ENCODE results near the gene EIF4E2.

EIF4E2 gene

DNA sequence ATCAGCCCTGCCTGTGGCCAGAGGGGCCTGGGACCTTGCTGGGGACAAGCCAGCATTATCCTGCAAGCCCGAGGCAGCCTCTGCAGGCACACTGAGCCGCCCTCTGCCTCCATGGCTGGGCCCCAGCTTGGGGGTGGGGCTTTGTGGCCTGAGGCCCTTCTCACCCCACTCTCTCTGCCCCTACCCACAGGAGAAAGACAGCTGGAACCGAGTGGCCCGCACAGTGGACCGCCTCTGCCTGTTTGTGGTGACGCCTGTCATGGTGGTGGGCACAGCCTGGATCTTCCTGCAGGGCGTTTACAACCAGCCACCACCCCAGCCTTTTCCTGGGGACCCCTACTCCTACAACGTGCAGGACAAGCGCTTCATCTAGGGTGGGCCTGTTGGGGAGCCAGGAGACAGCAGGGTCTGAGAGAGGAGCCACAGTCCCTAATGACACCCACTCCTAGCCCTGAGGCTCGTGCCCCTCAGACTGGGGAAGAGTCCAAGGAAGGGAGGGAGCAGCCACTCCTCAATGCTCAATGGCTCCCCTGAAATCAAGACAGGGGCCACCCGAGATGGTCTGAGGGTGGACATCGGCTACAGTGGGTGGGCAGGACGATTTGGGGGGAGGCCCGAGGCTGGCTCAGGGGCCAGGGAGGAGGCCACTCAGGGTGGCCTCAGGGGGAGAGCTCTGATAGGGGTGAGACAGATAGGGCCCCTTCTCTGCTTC lies 15.4 kb upstream of the EIF4E2 start:
- no peak overlapping the region for H3K4me3 ChIP-seq
- no peak overlapping the region for H3K27ac ChIP-seq

DNA sequence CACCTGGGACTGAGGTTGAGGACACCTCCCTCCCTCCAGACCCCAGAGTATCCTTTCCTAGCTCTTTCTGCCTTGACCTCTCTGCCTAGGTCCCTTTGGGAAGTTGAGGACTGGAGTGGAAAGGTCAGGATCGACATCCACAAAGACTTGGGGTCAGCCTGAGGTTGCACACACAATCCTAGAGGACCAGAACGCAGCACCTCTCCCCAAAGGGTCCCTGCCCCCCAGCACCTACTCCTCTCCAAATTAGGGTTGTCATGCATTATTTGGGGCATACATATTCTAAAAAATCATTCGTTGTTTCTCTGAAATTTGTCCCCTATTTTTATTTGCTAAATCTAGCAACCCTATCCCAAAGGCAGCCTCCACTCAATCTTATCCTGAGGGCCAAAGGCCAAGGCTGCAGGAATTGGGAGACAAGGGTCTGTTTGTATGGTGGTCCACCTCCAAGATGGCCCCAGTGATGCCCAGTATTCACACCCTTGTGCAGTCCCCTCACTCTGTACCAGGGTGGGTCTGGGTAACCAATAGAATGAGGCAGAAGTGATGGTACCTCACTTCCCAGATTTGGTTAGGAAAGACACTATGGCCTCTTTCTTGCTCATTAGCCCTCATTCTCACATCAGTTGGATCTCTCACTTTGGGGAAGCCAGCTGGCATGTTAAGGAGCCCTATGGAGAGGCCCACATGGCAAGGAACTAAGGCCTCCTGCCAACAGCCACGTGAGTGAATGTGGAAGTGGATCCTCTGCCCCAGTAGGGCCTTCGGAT lies 14.5 kb upstream of the EIF4E2 start:
- Histone ChIP-seq H3K4me3 (no peak overlapping the region), H3K27ac (no peak overlapping the region)

DNA sequence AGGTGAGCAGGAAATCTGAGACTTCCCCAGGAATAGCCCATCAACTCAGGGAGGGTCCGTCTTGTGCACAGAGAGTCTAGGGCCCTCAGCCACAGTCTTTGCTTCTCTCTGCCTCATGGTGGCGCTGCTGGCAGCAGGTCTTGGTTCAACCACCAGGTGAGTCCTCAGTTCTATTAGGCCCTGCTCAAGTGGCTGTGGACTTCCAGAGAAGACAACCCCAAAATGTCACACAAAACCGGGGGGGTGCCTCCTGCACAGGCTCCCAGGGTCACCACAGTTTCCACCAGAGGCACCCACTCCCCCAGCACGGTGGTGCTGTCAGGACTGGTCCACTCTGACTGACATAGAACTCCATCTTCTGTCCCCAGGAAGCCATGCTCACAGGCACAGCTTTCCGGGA lies 13.4 kb upstream of the EIF4E2 start:
- no peak overlapping the region for H3K27ac ChIP-seq
- no peak overlapping the region for H3K4me3 ChIP-seq

DNA sequence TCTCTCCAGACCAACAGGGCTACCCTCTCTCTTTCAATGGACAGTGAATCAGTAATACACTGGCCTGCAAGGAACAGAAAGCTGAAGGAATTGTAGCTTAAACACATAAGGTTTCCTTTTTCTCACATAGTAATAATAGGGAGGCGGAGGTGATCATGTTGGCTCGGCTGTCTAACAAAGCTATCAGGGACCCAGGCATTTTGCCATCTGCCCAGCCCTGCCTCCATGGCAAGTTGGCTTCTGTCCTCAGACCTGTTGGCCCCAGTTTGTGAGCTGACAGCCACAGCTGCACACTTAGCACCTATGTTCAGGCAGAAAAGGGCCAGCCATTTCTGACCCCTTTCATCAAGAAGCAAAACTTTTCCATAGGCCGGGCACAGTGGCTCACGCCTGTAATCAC lies 13.0 kb upstream of the EIF4E2 start:
- no peak overlapping the region for H3K4me3 ChIP-seq
- H3K27ac ChIP-seq: no peak overlapping the region

DNA sequence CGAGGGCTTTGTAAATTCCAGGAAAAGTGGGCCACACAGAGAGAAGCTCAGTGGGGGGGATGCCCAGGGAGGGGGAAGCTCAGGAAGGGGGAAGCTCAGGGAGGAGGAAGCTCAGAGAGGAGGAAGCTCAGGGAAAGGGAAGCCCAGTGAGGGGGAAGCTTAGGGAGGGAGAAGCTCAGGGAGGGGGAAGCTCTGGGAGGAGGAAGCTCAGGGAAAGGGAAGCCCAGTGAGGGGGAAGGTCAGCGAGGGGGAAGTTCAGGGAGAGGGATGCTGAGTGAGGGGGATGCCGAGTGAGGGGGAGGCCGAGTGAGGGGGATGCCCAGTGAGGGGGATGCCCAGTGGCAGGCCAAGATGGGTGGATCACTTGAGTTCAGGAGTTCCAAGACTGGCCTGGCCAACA lies 11.8 kb upstream of the EIF4E2 start:
- Histone ChIP-seq H3K4me3 (no peak overlapping the region), H3K27ac (no peak overlapping the region)

DNA sequence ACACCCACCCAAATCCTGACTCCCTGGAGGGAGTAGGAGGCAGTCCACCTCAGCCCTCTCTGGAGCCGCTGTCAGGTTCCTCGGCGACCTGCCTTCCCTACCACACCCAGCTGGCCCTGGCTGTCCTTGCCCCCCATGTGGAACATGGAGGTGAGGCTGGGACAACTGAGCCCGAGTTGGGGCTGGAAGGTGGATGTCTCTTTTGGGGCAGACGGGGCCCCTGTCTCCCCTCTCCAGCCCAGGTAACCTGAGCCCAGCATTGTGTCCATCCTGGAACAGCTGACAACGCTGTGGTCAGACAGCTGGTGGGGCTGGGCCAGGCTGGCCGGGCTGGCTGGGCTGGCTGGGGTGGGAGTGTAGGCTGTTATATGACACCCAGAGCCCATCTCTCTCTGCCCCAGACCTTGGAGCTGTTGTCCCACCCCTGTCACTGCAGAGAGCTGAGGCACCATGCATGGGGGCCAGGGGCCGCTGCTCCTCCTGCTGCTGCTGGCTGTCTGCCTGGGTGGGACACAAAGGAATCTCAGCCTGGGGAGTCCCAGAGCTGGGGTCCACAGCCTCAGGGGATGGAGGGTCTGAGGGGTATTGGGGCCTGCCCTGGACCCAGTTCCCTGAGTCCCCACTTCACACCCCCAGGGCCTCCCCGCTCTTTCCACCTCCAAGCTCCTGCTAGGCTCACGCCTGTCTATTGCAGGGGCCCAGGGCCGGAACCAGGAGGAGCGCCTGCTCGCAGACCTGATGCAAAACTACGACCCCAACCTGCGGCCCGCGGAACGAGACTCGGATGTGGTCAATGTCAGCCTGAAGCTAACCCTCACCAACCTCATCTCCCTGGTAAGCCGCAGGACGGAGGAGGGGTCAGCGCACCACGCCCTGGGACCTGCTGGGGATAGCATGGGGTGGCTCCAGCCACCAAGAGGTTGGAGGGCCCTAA lies 10.9 kb upstream of the EIF4E2 start, which contains the start of gene CHRNG:
Gene CHRNG (plus strand): TSS at position 395 of the 934 bp plus-strand sequence. CDS start 56 bp downstream, at position 451.
- no peak within 1 kb of the TSS for H3K4me3 ChIP-seq
- no peak within 1 kb of the TSS for H3K27ac ChIP-seq

DNA sequence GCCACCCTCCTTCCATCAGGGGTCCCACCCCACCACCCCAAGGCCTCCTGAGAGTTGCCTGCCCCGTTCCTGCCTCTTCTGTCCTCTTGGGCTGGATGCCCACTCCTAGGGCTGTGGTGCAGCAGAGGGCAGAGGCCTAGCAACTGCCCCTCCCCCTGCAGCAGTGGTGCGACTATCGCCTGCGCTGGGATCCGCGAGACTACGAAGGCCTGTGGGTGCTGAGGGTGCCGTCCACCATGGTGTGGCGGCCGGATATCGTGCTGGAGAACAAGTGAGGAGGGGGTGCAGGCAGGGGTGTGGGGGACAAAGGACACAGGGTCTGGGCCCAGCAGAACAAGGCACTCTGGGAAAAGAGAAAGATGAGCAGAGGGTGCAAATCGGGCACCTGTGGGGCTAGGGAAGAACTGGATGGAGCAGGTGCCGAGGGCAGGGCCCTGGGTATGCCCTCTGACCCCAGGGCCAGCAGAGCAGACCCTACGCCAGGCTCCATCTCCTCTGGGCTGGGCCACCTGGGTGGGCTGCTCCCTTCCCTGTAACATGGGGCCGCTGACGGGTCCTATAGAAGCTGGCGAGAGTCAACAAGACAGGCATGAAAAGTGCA lies 9.9 kb upstream of the EIF4E2 start:
- Histone ChIP-seq H3K27ac (no peak overlapping the region), H3K4me3 (no peak overlapping the region)

DNA sequence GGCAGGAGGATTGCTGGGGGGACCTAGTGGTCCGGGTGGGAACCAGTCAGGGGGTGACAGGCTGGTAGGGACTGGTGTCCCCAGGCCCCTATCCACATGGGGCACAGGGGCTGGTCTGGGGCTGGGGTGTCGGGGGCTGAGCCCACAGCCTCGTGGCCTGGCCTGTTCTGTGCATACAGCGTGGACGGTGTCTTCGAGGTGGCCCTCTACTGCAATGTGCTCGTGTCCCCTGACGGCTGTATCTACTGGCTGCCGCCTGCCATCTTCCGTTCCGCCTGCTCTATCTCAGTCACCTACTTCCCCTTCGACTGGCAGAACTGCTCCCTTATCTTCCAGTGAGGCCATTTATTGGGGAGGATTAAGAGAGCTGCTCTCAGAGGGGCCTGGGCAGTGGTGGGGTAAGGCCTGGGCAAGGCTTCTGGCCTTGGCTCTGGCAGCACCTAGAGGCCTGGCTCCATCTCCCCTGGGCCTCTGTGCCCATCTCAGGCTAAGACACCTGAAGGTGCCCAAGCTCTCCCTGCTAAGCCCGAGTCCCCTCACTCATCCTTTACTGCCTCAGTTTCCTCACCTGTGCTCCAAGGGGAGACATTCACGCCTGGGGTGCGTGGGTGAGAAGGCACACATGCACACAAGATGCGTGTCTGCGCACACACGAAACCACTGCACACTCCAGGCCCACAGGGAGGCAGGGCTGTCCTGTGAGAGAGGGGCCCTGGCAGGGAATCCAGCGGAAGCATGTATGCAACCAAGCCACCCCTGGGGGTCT lies 9.1 kb upstream of the EIF4E2 start:
- Histone ChIP-seq H3K27ac (no peak overlapping the region), H3K4me3 (no peak overlapping the region)

DNA sequence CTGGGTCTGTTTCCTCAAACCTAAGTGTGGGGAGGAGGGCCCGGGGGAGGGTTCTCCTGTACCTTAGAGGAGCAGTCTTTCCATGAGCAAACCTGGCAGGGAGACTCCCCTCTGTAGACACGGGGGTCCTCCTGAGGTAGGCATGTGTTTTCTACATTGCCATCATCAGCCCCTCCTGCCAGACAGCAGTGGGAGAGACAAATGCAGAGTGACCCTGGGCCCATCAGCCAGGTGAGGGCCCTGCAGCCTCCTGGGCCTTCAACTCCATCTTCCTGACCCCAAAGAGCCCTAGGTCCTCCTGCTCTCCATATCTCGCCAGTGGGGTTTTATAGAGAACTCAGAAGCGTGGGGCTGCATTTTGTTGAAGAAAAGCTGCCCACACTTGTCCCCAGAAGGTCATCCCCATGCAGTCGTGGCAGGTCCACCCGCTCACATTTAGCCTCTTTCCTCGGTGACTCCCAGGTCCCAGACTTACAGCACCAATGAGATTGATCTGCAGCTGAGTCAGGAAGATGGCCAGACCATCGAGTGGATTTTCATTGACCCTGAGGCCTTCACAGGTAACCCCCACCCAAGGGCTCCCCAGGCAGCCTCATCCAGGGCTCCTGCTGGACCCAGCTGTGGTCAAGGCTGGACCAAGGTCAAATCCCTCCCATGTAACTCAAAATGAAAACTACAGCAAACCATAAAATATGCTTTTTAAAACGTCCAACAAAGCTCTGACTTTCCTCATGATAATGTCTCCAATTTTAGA lies 8.4 kb upstream of the EIF4E2 start:
- Histone ChIP-seq H3K4me3 (no peak overlapping the region), H3K27ac (no peak overlapping the region)

DNA sequence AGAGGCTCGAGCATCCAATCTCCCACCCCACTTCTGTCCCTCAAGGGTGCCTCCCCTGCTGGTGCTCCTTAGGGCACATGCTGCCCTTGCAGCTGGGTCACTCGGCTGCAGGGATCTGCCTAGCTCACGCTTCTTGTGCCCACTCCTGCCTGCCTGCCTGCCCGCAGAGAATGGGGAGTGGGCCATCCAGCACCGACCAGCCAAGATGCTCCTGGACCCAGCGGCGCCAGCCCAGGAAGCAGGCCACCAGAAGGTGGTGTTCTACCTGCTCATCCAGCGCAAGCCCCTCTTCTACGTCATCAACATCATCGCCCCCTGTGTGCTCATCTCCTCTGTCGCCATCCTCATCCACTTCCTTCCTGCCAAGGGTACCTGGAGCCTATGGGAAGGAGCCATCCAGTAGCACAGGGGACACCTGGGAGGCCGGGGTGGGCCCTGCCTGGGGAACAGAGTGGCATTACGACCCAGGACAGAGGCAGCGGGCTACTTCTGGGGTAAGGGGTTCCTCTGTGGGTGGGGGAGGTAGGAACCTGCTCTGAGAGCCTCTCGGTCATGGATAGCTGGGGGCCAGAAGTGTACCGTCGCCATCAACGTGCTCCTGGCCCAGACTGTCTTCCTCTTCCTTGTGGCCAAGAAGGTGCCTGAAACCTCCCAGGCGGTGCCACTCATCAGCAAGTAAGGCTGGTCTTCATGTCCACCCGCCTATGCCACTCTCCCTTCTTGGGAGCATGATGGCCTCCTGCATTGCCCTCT lies 7.6 kb upstream of the EIF4E2 start:
- Histone ChIP-seq H3K4me3 (no peak overlapping the region), H3K27ac (no peak overlapping the region)

DNA sequence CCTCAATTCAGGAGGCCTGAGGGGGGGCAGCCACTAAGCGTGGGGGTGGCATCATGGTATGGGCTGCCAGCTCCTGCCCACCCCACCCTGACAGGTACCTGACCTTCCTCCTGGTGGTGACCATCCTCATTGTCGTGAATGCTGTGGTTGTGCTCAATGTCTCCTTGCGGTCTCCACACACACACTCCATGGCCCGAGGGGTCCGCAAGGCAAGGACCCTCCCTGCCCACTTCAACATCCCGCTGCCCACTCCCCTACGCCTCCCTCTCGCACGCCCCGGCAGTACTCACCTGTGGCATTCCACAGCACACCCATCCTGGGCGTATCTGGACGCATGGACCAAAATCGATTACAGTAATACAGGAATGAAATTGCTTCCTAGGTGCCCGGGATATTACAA lies 7.0 kb upstream of the EIF4E2 start:
- H3K4me3 ChIP-seq: no peak overlapping the region
- H3K27ac ChIP-seq: no peak overlapping the region

DNA sequence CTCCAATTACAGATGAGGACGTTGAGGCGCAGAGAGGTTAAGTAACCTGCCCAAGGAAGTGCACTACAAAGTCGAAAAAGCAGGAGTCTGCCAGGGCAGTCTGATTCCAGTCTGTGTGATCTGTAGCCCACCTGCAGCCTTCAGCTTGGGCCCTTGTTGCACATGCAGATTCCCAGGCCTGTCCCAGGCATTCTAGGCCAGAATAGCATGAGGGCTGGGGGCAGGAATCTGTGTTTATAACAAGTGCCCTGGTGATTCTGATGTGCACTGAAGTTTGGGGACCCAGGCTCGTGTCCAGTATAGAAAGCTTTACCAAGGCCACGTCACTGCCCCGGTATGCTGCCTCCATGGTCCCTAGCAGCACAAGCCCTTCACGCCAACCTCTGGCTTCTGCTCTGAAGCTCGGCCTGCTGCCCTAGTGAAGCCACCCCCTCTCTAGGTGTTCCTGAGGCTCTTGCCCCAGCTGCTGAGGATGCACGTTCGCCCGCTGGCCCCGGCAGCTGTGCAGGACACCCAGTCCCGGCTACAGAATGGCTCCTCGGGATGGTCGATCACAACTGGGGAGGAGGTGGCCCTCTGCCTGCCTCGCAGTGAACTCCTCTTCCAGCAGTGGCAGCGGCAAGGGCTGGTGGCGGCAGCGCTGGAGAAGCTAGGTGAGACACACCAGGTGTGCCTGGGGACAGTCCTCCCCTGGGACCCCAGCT lies 6.4 kb upstream of the EIF4E2 start:
- H3K27ac ChIP-seq: no peak overlapping the region
- no peak overlapping the region for H3K4me3 ChIP-seq

DNA sequence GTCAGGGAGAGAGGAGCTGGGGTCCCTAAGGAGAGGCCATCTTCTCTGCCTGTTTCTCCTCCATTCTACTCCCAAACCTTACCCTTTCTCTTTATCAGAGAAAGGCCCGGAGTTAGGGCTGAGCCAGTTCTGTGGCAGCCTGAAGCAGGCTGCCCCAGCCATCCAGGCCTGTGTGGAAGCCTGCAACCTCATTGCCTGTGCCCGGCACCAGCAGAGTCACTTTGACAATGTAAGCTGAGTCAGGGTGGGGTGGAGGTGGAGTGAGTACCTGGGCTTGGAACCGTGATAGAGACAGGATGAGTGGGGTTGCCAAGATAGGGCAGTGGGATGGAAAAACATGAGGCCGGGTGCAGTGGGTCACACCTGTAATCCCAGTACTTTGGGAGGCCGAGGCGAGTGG lies 5.8 kb upstream of the EIF4E2 start:
- Histone ChIP-seq H3K27ac (no peak overlapping the region), H3K4me3 (no peak overlapping the region)

DNA sequence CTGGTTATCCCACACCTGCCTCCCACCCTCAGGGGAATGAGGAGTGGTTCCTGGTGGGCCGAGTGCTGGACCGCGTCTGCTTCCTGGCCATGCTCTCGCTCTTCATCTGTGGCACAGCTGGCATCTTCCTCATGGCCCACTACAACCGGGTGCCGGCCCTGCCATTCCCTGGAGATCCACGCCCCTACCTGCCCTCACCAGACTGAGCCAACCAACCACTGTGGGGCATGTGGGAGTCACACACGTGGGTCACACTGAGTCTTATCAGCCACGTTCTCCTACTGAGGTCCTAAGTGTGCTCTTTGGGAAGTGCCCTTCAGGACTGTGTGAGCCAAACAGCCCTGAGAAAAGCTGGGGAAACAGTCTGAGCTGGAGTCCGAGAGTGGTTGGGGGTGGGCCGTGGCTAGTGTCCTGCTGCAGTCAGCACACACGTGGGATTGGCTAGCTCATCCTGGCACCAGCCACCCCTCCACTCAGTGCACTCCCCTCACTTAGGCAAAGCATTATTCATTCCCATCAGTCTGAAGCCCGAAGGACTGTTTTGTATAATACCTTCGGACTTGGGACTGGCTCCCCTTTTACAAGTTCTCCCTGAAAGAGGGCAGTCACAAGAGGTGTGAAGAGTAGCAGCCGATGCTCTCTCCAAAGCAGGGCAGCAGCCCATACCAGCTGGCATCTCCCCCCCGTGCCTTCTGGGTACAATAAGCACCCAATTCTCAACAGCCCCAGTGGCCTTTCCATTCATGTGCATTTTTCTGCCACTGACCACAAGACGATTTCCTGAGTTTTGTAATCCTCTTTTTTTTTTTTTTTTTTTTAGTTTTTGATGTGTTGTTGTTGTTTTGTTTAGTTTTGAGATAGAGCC lies 4.7 kb upstream of the EIF4E2 start:
- H3K4me3 ChIP-seq: no peak overlapping the region
- no peak overlapping the region for H3K27ac ChIP-seq

DNA sequence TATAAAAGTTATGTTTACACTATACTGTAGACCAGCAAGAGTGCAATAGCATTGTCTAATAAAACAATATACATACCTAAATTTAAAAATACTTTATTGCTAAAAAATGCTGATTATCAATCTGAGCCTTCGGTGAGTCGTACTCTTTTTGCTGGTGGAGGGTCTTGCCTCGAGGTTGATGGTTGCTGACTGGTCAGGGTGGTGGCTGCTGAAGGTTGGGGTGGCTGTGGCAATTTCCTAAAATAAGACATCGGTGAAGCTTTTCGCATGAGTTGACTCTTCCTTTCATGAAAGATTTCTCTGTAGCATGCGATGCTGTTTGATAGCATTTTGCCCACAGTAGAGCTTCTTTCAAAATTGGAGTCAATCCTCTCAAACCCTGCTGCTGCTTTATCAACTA lies 2.5 kb upstream of the EIF4E2 start:
- Histone ChIP-seq H3K27ac (no peak overlapping the region), H3K4me3 (no peak overlapping the region)

DNA sequence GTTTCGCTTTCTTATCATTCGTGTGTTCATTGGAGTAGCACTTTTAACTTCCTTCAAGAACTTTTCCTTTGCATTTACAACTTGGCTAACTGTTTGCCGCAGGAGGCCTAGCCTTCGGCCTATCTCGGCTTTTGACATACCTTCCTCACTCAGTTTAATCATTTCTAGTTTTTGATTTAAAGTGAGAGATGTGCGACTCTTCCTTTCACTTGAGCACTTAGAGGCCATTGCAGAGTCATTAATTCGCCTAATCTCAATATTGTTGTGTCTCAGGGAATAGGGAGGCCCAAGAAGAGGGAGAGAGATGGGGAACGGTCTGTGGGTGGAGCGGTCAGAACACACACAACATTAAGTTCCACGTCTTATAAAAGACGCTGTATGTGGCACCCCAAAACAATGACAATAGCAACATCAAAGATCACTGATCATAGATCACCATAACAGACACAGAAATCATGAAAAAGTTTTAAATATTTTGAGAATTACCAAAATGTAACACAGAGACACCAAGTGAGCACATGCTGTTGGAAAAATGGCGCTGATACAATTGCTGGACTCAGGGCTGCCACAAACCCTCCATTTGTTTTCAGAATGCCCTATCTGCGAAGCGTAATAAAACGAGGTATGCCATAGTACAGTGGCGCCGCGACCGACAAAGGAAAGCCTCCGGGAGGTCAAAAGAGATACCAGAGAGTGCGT lies 685 bp upstream of the EIF4E2 start:
- Histone ChIP-seq H3K27ac (peak overlapping the region; percentile 94 to 100 (median 98)), H3K4me3 (peak overlapping the region; percentile 73 to 97 (median 83))
